NCI-H524 (cell line): ENCODE data around the gene SLC25A24.
"Not testable (repeated sequence)": the region's sequence is repeated elsewhere in the genome, so short reads cannot be mapped to it uniquely, and the experiment has no call there.

Source experiments
- DNase-seq, 2 experiments: peaks; one replicate each; lab custom pipeline; 2025; lab: John Stamatoyannopoulos, UW

The SLC25A24 gene

GRCh38 chr1:108194051-108194450 is 6.1 kb downstream of the SLC25A24 start:
- no peak for DNase-seq

DNA sequence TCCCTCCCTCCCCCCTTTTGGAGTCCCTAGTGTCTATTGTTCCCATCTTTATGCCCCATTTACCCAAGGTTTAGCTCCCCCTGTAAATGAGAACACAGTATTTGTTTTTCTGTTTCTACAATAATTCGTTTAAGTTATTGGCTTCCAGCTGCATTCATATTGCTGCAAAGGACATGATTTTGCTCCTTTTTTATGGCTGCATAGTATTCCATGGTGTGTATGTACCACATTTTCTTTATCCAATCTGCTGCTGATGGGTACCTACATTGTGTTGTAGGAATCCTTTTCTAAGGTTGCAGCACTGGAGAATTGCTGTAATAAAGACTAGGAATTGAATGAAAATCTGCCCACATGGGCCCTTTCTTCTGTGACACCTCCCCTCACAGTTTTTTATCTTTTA is 6.8 kb downstream of the SLC25A24 start:
- no peak for DNase-seq

DNA sequence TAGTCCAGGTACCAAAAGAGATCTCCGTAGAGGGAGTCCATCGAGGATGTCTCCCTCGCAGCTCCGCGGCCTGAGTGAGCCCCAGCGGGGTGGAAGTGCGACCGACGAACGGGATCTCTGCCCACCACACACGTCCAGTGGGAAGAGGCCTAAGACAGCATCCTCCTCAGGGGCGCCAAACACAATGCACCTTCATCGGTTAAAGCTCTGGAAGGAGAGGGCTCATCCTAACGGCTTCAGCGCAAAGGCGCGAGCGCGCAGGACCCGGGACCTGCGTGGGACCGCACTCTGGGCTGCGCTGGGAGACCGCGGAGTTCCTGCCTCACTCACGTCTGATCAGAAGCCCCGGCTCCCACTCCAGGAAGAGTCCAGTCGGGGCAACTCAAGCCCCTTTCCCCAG is 7.6 kb downstream of the SLC25A24 start:
- DNase-seq = no peak

DNA sequence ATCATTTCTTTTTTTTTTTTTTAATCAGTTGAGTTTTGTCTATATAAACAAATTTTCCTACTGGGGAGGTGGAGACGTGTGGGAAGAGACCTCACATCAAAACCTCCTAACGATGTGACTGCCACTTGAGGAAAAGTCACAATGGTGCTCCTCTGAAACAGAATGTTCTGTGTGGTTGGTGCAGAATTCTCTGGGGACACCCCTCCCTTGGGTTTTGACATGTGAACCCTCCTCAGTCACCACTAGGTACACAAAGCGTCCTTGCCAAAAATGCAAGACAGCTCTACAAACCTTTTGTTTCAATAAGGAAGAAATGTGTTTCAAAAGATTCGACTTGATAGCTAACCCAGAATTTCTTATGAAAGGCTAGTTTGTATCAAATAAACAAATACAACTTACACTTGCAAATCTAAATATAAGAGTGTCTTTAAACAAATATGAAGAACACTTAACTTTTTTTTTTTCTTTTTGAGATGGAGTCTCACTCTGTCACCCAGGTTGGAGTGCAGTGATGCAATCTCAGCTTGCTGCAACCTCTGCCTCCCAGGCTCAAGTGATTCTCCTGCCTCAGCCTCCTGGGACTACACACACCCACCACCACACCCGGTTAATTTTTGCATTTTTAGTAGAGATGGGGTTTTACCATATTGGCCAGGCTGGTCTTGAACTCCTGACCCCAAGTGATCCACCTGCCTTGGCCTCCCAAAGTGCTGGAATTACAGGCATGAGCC is 9.3 kb downstream of the SLC25A24 start:
- DNase-seq = no peak

DNA sequence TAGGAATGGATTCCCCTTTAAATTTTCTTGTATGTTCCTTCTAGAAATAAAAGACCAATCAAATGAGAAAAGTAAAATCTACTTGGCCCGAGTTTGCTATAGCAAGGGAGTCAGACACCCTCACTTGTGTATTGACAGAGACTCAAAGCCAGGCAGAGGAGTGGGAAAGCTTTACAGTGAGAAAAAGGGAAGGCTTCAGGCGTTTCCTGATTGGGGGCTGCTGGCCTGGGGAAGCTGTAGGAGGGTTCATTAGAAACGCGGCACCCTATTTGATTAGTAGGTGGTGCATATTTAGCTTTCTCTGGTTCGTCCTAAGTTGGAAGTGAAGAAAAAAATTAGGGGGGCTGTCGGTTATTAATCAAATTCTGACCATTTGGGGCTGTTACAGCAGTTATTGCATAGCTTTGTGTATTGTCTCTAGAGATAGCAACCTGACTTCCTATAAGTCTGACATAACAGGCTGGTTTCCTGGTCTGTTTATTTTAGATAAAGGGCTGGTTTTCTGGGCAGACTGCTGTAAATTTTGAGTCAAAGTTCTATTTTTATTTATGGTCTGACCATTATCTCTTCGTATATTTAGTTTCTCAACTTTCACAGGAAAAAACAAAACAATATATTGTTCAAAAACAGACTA is 10.0 kb downstream of the SLC25A24 start:
- DNase-seq = no peak

DNA sequence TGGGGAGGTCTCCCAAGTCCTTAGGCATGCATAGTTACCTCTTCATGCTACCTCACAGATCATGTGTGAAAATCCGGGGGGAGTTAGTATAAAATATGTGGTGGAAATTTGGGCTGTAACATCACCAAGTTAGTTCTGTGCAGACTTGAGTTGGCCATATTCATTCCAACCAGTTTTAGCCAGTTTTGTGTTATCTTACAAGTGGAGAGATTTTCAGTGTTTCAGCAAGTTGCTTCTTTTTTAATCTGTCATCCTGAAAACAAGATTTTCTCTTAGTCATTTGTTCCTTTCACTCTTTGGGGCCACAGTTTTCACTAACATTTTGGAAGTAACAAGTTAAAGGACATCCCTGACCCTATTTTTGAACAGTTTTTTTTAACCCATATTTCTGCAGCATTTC is 11.3 kb downstream of the SLC25A24 start:
- DNase-seq = no peak

GRCh38 chr1:108182959-108183700 is 17.0 kb downstream of the SLC25A24 start:
- DNase-seq = no peak

GRCh38 chr1:108179018-108179417 is 21.1 kb downstream of the SLC25A24 start:
- no peak for DNase-seq

GRCh38 chr1:108162409-108162808 is 37.7 kb downstream of the SLC25A24 start:
- not testable (repeated sequence) for DNase-seq

DNA sequence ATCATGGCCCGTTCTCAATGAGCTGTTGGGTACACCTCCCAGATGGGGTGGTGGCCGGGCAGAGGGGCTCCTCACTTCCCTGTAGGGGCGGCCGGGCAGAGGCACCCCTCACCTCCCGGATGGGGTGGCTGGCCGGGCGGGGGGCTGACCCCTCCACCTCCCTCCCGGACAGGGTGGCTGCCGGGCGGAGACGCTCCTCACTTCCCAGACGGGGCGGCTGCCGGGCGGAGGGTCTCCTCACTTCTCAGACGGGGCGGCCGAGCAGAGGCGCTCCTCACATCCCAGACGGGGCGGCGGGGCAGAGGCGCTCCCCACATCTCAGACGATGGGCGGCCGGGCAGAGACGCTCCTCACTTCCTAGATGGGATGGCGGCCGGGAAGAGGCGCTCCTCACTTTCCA is 40.2 kb downstream of the SLC25A24 start:
- DNase-seq = not testable (repeated sequence)

DNA sequence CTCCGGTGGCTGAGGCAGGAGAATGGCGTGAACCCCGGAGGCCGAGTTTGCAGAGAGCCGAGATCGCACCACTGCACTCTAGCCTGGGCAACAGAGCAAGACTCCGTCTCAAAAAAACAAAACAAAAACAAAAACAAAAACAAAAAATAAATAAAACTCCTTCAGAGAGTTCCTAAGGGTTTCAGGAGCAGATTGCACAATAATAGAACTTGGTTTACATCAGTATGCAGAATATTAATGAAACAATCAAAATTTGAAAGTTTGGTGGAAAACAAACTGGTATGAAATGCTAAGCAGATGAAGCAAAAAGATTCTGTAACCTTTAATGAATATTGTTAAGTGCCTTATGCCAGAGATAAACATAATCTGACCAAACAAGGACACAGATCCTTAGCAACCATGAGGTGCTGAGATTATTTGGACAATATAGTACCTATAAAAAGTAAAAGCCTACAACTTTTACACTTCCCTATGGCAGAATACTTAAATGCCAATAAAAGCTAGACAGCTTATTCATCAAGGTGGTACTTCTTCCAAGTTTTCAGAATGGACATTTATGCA is 41.2 kb downstream of the SLC25A24 start:
- no peak for DNase-seq

DNA sequence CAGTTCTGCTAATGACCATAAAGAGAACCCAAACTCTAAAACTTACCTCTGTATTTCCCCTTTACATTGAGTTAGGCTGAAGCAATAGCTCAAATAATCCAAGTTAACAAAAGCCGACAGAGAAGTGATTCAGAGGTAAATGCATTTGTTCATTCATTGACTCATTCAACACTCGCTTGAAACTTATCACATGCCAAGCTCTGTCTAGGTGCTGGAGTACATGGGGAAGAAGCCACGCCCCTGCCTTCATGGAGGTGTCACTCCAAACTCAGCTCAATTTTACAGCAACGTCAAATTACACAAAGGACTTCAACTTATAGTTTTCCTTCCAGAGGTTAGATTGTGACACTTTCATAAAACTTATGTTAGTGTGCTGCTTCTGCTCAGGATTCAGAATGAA is 45.8 kb downstream of the SLC25A24 start:
- DNase-seq = no peak

- DNase-seq = no peak
These were observed 47.3 kb downstream of the SLC25A24 start for GRCh38 chr1:108152782-108153222.

GRCh38 chr1:108151548-108151947 is 48.6 kb downstream of the SLC25A24 start:
- DNase-seq = no peak

DNA sequence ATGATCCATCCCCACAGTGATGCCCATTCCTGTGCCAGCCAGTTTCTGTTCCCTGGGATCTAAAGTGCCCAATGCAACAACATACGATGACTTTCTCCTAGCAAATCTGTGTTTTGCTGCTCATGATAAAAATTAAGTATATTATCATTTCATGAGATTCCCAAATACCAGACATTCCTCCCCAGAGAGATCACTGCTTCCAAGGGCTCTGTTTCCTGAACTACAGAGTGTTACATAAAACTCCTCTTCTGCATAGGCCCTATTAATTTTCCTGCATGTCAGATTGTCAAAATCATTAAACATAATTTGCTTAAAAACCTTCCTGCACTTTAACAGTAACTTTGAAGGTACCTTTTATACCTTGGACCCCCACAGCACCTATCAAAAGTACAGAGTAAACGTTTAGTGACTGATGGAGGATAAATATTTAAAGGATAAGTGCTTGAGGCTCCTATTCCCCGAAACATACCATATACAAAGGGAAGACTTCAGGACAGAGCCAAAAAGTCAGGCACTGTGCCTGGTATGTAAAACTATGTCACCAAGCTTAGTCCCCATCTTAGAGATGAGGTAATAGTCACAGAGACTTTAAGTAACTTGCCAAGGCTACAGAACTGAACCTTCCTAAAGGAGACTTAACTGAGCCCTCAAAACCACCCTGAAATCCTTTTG is 50.2 kb downstream of the SLC25A24 start:
- DNase-seq = no peak

GRCh38 chr1:108144569-108144968 is 55.6 kb downstream of the SLC25A24 start:
- DNase-seq = not testable (repeated sequence)

DNA sequence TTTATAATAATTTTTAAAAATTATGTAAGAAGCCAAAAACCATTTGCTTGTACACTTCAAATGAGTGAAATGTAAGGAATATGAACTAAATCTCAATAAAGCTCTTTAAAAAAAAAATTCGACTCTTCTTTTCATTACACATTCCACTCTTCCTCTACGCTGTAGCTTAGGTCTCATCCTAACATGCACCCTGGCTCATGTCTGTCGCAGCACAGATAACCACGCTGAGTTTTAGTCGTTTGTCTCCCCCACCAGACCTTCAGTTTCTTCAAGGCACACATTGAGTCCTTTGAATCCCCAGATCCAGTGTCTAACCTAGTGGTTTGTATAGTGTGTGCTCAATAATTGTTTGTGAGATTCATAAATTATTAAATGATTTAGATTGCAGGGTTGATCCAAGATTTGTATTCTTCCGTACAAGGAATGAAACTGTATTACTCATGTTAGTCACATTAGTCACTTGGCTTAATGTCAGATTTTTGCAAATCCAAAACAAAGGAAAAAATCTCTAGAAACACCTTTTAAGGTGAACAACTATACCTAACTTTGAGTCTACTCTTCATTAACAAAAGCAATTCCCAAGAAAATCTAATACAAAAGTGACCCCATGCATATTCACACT is 57.3 kb downstream of the SLC25A24 start:
- no peak for DNase-seq

- DNase-seq = no peak
These were observed 57.9 kb downstream of the SLC25A24 start for GRCh38 chr1:108142258-108142657.

DNA sequence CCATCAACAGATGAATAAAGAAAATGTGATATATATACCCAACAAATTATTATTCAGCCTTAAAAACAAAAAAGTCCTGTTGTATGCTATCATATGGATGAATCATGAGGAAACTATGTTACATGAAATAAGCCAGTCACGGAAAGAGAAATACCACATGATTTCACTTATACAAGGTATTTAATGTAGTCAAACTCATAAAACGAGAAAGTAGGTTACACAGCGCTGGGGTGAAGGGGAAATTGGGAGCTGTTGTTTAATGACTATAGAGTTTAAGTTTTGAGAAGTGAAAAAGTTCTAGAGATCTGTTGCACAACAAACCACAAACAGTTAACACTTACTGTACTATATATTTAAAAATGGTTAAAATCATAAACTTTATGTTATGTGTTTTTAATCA is 58.5 kb downstream of the SLC25A24 start:
- no peak for DNase-seq

DNA sequence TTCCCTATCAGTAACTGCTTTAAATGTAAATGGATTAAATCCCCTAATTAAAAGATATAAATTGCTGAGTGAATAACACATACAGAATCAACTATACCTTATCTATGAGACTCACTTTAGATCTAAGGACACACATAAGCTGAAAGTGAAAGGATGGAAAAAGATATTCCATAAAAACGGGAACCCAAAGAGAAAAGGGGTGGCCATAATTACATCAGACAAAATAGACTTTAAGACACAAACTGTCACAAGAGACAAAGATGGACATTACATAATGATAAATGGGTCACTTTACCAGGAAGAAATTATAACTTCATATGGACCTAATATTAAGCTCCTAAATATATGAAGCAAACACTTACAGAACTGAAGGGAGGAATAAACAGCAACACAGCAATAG is 59.2 kb downstream of the SLC25A24 start:
- DNase-seq = no peak

DNA sequence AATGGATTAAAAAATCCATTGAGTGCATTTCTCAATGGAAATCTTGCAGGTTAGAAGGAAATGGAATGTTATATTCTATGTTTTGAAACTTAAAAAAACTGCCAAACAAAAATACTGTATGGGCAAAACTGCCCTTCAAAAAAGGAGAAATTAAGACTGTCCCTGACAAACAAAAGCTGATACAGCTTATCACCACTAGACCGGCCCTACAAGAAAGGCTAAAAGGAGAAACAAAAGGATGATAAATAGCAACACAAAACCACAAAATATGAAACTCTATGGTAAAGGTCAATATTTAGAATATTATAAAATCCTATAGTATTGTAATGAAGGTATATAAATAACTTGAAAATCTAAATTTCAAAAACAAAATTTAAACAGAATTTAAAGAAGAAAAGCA is 60.0 kb downstream of the SLC25A24 start:
- no peak for DNase-seq

DNA sequence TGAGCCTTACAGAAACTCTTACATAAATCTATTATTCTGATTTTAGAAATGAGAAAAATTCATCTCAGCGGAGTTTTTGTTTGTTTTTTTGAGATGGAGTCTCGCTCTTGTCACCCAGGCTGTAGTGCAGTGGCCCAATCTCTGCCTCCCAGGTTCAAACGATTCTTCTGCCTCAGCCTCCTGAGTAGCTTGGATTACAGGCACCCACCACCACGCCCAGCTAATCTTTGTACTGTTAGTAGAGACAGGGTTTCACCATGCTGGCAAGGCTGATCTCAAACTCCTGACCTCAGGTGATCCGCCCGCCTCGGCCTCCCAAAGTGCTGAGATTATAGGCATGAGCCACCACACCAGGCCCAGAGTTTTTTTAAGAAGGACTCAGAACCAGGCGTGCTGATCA is 60.6 kb downstream of the SLC25A24 start:
- not testable (repeated sequence) for DNase-seq
